GM18498 (cell line): ENCODE measurements around the gene FSTL3.
"Not testable (repeated sequence)": the region's sequence is repeated elsewhere in the genome, so short reads cannot be mapped to it uniquely, and the experiment has no call there.

Experiments
- ATAC-seq: cut with Tn5 transposase; IDR thresholded peaks from one replicate; pipeline ENCODE4 v1.9.1; 2021; ENCODE audit warnings: mild to moderate bottlenecking, moderate library complexity; ENCODE audit not compliant: unreplicated experiment

The FSTL3 gene

DNA sequence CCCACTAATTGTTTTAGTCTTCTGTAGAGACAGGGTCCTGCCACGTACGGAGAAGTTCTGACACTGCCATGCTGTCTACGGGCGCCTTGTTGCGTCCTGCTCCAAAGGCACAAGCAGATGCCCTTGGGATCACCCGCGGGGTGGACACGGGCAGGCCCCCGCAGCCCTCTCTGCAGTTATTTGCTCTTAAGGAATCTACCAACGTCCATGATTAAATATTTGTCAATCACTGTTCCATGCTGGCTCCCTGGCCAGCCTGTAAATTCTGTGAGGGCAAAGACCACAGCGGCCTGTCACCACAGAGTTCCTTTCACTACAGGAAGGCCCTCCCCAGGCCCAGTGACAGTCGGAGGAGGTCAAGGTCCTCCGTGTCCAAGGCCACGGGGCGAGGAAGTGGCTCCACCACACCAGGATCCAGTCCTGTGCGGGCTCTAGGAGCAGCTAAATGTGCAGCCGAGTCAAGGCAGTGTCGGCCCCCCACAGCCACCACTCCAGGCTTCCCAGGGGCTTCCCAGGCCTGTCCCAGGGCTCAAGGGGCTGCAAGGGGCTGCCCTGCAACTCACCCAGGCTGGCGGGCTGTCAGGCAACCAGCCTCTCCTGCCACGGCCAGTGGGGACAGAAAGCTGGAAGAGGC lies 15.3 kb upstream of the FSTL3 start:
- peak; percentile 0 for ATAC-seq

DNA sequence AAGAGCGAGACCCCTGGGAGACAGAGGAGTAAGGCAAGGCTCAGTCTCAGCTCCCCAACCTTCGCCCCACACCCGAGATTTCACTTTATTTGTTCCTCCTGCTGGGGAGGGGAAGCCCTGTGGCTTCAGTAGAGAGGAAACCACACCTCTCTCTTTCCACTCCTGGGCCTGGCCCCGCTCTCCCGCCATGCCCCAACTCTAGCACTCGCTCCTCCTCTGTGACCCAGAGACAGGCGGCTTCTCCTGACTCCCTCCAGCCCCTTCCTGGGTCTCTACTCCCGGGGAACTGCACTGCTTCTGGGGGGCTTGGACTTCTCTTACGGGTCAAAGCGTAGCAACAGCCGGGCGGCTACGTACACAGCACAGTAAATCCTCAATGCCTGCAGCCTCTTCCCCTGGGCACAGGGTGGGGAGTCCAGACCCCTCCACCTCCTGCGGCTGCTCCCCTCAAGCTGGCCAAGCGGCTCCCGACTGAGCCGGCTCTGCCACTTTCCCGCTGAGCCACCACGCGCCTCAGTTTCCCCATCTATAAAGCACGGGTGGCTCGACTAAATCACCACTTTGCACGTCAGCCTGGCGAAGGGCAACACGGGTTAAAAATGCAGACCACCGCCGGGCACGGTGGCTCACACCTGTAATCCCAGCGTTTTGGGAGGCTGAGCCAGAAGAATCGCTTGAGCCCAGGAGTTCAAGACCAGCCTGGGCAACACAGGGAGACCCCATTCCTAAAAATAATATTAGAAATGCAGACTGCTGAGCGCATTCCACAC lies 14.6 kb upstream of the FSTL3 start:
- peak; percentile 25 for ATAC-seq

DNA sequence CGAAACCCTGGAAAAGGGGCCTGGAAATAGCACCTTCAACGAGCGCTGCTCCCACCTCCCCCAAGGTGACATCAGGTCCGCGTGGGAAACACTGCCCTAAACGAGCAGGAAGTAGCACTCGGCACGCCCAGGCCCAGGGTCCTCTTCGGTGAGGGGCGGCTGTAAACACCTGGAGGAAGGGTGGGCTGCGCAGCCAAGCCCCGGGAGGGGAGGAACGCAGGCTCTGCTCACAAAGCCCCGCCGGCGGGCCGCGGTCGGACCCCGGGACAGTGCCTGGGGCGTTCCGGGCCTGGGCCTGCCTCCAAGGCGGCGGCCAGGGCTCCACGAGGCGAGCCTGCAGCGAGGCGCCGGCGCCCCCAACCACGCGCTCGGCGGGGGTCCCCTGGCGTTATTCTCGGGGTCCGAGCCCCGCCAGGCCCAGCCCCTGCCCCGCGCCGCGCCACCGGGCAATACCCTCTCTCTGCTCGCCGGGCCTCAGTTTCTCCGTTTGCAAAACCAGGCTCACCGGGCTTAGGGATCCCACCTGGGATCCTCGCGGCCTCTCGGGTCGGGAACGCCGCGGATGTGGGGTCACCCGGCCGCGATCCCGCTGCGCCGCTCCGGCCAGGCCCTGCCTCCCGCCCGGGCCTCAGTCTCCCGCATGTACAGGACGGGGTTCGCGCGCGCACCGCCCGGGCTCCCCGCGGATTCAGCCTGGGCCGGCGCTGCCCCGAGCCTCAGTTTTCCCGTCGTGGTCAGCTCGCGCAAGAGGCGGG lies 13.8 kb upstream of the FSTL3 start:
- ATAC-seq: peak; percentile 24

DNA sequence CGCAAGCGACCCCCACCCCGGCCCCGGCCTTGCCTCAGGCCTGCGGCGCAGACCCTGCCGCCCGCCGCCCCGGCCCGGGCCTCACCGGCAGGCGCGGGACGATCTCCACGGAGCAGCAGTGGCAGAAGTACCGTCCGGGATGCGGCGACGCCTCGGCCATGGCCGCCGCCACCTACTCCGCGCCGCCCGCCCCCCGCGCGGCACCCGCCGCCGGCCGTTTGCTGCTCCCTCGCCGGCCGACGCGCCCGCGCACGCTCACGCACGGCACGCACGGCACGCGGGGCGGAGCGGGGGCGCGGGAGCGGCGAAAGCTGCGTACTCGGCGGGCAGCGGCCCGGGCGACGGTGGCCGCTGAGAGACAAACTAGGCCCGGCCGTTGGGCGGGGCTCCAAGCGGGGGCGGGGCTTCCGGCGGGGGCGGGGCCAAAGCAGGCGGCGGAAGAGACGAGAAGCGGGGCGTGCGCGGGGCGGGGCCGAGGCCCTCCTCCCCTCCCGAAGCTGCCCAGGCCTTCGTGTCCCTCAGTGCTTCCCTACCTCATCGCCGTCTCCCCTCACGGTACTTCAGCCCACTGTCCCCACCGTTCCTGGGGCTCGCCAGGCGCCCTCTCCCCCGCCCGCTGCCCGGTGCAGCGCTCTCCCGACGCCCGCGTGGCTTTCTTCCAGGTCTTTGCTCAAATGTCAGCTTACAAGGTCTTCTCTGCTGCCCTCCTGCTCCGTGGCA lies 13.1 kb upstream of the FSTL3 start, which contains the start of gene RNF126:
Gene RNF126, minus strand, starts transcription at position 253 of the 720 bp plus-strand sequence. Its CDS starts 93 bp downstream, at position 160.
- peak; percentile 65 for ATAC-seq

DNA sequence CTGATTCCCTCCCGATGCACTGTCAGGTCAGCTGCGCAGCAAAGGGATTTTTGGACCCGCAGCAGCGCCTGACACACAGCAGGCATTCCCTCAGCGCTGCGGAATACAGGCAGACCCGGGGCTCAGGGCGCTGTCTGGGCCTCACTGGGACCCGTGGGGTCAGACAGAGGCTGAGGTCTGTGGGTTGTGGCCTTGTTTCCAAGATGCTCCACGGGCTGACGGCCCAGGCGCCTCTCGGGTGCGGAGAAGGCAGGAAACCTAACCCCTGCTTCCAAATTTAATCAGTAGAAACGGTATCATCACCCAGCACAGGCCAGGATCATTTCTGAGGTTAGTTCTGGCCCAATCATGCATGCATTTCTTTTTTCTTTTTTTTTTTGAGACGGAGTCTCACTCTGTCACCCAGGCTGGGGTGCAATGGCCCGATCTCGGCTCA lies 12.5 kb upstream of the FSTL3 start:
- ATAC-seq: no peak

DNA sequence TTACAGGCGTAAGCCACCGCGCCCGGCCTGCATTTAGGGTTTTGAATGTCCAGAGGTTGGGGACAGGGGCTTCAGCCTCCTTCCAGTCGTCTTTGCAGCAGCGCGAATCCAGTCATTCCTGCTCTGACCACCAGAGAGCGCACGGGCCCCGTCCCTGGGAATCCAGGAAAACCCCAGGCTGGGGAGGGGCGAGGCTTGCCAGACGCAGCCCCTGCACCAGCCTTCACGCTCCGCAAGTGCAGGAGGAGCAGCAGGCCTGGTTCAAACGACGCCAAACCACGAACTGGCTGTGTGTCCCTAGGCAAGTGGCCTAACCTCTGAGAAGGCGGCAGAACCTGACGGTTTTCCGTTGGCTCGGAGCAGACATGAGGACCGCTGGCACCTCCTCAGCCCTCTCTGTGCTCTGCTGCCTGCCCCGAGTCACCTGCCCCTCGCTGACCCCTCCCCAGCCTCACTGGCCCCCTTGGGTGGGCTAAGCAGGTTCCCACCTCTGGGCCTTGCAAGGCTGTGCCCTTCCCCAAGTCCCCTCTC lies 11.2 kb upstream of the FSTL3 start:
- no peak for ATAC-seq

DNA sequence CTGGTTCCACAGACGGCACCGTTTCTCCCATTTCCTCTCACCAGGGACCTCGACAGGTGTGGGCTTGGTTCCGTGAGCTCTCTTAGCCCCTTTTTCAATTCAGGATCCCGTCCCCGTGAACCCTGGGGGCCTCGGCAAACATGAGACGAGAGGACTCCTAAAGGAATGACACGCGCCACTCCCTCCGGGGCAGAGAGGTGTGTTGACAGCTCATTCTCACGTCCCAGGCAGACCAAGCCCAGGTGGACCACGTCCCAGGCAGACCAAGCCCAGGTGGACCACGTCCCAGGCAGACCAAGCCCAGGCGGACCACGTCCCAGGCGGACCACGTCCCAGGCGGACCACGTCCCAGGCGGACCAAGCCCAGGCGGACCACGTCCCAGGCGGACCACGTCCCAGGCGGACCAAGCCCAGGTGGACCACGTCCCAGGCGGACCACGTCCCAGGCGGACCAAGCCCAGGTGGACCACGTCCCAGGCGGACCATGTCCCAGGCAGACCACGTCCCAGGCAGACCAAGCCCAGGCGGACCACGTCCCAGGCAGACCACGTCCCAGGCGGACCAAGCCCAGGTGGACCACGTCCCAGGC lies 9.1 kb upstream of the FSTL3 start:
- not testable (repeated sequence) for ATAC-seq

DNA sequence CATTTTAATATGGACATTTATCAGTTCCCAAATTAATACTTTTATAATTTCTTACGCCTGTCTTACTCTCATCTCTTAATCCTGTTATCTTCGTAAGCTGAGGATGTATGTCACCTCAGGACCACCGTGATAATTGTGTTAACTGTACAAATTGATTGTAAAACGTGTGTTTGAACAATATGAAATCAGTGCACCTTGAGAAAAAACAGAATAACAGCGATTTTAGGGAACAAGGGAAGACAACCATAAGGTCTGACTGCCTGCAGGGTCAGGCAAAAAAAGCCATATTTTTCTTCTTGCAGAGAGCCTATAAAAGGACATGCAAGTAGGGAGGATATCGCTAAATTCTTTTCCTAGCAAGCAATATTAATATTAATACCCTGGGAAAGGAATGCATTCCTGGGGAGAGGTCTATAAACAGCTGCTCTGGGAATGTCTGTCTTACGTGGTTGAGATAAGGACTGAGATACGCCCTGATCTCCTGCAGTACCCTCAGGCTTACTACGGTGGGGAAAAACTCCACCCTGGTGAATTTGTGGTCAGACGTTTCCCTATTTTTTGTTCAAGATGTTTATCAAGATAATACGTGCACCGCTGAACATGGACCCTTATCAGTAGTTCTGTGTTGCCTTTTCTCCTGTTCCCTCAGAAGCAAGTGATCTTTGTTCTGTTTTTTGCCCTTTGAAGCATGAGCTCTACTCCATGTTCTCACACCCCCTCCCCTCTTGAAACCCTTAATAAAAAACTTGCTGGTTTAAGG lies 7.3 kb upstream of the FSTL3 start:
- ATAC-seq: not testable (repeated sequence)

DNA sequence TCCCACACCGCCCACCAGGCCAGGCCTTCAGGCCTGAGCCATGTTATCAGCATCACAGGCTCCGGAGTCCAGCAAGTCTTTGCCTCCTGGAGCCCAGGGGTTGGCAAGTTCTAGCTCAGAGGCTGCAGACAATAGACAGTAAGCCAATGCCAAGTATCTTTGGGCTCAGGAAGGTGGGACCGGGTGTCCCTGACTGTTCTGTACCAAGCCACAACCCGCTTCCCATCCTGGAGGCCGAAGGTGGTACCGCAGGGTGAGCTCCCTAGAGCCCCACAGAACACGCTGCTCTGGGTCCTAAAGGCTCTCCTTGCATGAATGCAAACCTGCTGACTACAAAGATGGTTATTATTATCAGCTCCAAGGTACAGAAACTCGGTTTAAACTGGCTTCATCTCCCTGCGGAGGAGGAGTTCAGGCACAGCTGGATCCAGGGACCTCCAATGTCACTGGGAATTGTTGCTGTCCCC lies 5.5 kb upstream of the FSTL3 start:
- no peak for ATAC-seq

DNA sequence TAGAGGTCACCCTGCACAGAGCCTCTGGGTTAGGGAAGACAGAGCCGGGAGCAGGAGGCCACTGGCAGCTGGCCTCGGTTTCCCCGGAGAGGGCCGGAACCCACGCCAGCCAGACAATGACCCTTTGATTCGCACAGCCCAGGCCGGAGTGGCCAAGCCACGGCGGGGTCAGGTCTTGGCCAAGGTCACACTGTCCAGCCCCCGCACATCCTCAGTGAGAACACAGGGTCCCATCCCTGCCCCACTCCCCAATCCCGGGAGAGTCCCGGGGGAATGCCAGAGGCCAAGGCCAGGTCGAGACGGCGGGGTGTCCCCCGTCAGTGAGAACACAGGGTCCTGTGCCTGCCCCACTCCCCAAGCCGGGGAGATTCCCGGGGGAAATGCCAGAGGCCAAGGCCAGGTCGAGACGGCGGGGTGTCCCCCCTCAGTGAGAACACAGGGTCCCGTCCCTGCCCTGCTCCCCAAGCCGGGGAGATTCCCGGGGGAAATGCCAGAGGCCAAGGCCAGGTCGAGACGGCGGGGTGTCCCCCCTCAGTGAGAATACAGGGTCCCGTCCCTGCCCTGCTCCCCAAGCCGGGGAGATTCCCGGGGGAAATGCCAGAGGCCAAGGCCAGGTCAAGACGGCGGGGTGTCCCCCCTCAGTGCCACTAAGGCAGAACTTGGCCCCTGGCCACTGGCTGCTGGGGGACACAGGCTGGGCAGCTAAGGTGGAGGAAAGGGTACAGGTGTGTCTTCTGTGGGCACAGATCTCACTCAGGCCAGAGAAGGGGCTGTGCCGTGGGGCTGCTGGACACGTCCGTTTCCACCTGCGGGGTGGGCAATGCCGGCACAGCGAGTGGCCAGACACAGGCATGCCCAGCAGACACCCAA lies 1.7 kb upstream of the FSTL3 start:
- no peak for ATAC-seq

DNA sequence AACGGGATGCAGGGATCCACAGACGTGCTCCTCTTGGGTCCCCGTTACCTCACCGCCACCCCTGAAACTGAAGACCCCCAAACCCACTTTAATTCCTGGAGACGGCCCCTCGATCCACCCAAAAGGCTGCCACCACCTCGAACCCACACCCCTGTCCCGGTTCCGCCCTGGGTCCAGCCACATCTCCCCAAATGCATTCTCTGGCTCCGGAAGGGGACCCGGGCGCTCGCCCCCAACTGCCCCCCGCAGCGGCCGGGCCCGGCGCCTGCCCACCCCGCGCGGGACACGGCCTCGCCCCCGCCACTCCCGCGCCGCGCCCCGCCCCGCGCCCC lies 219 bp upstream of the FSTL3 start:
- ATAC-seq: no peak

DNA sequence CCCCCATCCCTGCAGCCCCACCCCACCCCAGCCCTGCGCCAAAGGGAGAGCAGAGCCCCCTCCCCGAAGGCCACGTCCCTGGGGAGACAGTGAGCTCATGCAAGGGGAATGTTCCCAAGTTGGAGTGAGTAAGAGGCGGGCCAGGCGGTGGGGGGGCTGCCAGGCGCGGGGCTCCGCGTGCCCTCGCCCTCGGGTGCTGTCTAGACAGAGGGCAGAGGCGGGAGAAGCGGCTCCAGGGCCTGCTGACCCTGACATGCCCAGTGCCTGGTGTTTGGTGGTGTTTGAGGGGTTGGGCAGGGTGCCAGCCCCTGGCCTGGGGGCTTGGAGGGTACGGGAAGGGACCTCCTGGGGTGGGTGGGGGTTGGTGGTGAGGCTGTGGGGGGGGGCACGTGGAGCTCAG lies 1.0 kb downstream of the FSTL3 start:
- ATAC-seq: no peak

DNA sequence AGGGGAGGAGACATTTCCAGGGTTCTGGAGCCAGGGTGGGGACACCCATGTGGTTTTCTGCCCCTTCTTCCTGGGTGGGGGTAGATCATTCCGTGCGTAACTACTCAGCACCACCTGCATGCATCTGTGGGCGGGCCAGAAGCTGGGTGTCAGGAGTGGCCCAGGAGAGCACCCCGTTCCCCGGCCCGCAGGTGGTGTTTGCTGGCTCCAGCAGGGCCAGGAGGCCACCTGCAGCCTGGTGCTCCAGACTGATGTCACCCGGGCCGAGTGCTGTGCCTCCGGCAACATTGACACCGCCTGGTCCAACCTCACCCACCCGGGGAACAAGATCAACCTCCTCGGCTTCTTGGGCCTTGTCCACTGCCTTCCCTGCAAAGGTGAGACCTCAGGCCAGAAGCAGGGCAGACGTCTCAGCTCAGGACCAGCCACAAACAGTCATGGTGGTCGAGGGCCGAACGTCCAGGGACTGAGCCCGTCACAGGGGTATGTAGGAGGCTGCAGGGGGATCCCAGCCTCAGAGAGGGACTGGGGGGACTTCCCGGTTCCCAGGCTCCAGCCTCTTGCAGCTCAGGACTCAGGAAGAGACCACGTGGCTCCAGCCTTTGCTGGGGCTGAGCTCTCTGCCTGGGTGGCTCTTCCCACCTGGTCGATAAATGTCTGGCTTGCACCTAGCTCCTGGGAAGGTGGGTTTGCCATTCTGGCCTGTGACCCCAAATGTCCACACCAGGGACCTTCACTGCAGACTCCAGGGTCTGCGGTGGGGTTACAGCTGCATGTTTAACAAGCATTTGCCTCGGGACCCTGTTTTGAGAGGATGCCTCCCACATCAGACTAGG lies 1.6 kb downstream of the FSTL3 start:
- no peak for ATAC-seq

DNA sequence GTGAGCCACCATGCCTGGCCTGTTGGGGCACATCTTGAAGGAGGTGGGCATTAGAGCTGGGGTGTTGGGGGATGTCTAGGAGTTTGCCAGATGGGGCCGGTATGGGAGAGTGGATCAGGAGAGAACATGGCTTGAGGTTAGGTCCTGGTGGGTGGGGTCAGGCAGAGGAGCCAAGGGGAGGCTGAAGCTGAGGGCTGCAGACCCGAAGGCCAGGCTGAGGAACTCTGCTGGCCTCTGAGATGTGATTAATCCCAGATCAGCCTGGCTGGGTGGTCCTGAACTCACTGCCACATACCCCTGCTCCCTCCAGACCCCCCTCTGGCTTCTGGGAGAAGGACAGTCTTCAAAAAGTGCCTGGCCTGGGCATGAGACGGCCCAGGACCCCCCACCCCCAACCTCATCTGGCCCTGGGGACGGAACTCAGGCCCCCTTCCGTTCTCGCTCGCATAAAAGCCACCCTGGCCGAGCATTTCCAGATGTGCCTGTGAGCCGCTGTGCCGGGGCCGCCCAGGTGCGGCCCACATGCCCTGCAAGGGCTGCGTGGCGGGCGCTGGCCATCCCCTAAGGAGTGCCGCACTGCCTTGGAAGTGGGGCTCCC lies 2.7 kb downstream of the FSTL3 start:
- ATAC-seq: no peak

DNA sequence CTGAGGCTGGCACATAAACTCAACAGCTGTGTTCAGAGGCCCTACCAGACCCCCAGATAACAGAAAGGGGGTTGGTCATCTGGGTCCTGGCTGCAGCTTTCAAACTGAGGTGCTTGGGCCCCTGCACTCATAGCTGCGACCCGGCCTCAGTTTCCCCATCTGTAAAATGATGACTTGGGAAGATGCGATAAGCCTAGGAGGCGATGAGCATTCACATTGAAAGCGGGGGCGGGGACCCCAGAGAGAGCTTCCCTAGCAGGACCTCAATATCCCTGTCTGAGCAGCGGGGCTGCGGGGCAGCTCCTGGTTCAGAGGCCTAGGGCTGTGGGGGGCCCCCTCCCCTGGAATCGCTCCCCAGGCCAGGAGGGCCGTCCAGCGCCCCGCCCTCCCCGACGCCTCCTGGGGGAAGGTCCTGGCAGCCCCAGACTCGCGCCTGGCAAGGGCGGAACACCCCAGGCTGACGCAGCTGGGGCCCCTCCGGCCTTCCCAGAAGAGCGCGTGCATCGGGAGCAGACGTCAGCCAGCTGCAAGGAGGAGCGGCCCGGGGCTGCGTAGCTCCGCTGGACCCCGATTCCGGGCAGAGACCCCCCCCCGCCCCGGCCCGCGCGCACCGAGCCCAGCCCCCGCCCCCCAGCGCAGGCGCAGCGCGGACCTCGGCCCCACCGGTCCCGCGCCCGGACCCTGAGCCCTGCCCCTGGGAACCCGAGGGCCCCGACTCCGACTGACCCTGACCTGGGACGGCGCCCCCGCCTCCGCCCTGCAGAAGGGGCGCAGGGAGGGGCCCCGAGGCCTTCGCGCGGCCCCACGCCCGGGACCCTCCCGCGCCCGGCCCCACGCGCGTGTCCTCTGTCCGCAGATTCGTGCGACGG lies 3.5 kb downstream of the FSTL3 start:
- ATAC-seq: peak; percentile 19

DNA sequence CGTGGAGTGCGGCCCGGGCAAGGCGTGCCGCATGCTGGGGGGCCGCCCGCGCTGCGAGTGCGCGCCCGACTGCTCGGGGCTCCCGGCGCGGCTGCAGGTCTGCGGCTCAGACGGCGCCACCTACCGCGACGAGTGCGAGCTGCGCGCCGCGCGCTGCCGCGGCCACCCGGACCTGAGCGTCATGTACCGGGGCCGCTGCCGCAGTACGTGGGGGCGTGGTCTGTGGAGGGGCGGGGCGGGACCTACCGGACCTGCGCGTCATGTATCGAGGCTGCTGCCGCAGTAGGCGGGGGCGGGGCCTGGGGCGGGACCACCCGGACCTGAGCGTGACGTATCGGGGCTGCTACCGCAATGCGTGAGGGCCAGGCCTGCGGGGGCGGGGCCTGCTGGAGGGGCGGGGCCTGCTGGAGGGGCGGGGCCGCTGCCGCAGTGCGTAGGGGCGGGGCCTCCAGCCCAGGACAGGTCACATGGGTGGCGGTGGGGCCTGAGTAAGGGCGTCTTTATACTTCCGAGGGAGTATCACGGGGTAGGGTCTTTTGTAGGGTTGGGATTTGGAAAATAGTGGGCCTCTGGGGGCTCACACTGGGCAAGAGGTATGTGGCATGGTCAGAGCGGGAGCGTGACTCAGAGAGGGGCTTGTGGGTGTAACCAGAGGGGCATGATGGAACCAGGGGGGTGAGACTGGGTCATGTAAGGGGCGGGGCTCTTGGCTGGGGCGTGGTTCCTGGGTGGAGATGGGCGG lies 4.3 kb downstream of the FSTL3 start:
- ATAC-seq: peak; percentile 74
